Type B pancreatic cell (in vitro differentiated cells): Measurements from ENCODE around the gene PKIB. TPM values are rescaled to one million over a fixed set of nuclear protein-coding genes. Genes with fewer than 3 reads are reported as not detected.
"Not testable (repeated sequence)": the region's sequence is repeated elsewhere in the genome, so short reads cannot be mapped to it uniquely, and the experiment has no call there.

ENCODE experiments used
- DNase-seq: peaks from one replicate; pipeline ENCODE4 v3.0.0; 2021; ENCODE audit warnings: mixed read lengths; ENCODE audit not compliant: unreplicated experiment; ENCODE audit errors: extremely low spot score
- H3K27ac Mint-ChIP-seq: 2 replicates; pipeline ENCODE4 v1.8.0; 2021; ENCODE audit warnings: mild to moderate bottlenecking, mixed read lengths
- H3K27me3 Mint-ChIP-seq: 2 replicates; pipeline ENCODE4 v1.8.0; 2021; ENCODE audit warnings: mixed read lengths
- H3K36me3 Mint-ChIP-seq: 2 replicates; pipeline ENCODE4 v1.8.0; 2021; ENCODE audit warnings: mixed read lengths
- H3K4me1 Mint-ChIP-seq: one replicate; pipeline ENCODE4 v1.8.0; 2021; ENCODE audit warnings: mixed read lengths; ENCODE audit not compliant: unreplicated experiment
- H3K4me3 Mint-ChIP-seq: 2 replicates; pipeline ENCODE4 v1.8.0; 2021; ENCODE audit warnings: mild to moderate bottlenecking, mixed read lengths
- H3K9me3 Mint-ChIP-seq: 2 replicates; pipeline ENCODE4 v1.8.0; 2021; ENCODE audit warnings: mixed read lengths
- CTCF ChIP-seq: fragments of 200-600 bp; sonication (generic); conservative IDR thresholded peaks from 2 replicates; pipeline ENCODE4 v1.5.0; 2021; ENCODE audit warnings: antibody characterized with exemption, mild to moderate bottlenecking
- total RNA-seq: library from RNA; stranded (reverse); gene quantifications from 2 replicates; pipeline ENCODE4 v1.2.1, GENCODE V29; 2021; ENCODE audit warnings: low replicate concordance

Gene PKIB
- total RNA-seq, 1 donor from 2014 or later: 31.7 TPM

GRCh38 chr6:122740936-122741335 is 130.7 kb downstream of the PKIB start:
- H3K4me3 Mint-ChIP-seq: no peak overlapping the region
- H3K36me3 Mint-ChIP-seq: no peaks in the 10 kb centered on the region
- no peak for DNase-seq
- H3K9me3 Mint-ChIP-seq: no peaks in the 10 kb centered on the region
- no peak for TF ChIP-seq CTCF
- no peaks in the 10 kb centered on the region for H3K27me3 Mint-ChIP-seq
- H3K4me1 Mint-ChIP-seq: peaks cover 5% of the 10 kb centered on the region
- no peak overlapping the region for H3K27ac Mint-ChIP-seq

DNA sequence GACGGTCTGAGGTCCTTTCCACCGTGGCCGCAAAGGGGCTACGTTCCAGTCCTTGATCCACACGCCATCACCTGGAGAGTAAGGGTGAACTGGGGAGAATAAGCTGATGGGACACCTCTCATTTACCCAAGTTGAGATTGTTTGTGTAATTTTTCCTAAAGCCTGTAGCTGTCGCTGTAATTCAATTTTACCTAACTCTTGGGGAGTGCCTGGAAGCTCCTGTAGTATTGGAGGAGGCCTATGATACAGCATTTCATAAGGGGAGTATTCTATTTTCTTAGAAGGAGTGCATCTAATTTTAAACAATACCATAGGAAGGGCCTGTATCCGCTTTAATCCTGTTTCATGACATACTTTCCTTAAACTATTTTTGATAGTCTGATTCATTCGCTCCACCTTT is 134.0 kb downstream of the PKIB start:
- H3K36me3 Mint-ChIP-seq, DNase-seq, H3K4me3 Mint-ChIP-seq, H3K9me3 Mint-ChIP-seq, H3K27me3 Mint-ChIP-seq, H3K4me1 Mint-ChIP-seq, H3K27ac Mint-ChIP-seq: not testable (repeated sequence)
- TF ChIP-seq CTCF: peak; percentile 53

- H3K27me3 Mint-ChIP-seq, DNase-seq, H3K36me3 Mint-ChIP-seq, H3K9me3 Mint-ChIP-seq, H3K27ac Mint-ChIP-seq, H3K4me3 Mint-ChIP-seq, H3K4me1 Mint-ChIP-seq: not testable (repeated sequence)
Observed at GRCh38 chr6:122744856-122745255, 134.7 kb downstream of the PKIB start.

- H3K36me3 Mint-ChIP-seq: peaks cover 4% of the 10 kb centered on the region
- no peak for DNase-seq
- no peak for TF ChIP-seq CTCF
- H3K9me3 Mint-ChIP-seq: peaks cover 5% of the 10 kb centered on the region
- no peak overlapping the region for H3K27ac Mint-ChIP-seq
- no peak overlapping the region for H3K4me3 Mint-ChIP-seq
- no peaks in the 10 kb centered on the region for H3K27me3 Mint-ChIP-seq
- no peaks in the 10 kb centered on the region for H3K4me1 Mint-ChIP-seq
Observed at GRCh38 chr6:122746688-122747087, 136.5 kb downstream of the PKIB start.

DNA sequence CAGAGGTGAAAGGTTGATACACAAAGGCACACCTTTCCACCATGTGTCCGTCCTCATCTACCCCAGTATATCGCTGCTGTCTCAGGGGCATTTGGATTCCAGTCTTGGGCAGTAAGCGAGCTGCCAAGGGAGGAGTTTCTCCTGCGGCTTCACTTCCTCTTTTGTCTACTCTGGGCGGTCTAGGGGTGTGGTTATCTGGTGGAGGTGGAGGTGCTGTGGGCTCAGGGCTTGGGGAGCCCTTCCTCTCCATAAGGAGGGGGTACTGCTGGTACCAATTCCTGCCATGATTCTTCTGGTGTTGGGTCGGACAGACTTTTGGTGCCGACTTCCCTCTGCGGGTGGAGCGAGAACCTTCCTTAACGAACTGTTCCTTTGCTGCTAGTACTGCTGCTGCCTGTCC is 137.4 kb downstream of the PKIB start:
- Mint-ChIP-seq H3K4me3 (no peak overlapping the region), H3K27ac (no peak overlapping the region), H3K27me3 (no peaks in the 10 kb centered on the region), H3K36me3 (peaks cover 4% of the 10 kb centered on the region), H3K4me1 (no peaks in the 10 kb centered on the region), H3K9me3 (peaks cover 5% of the 10 kb centered on the region)
- DNase-seq: no peak
- TF ChIP-seq CTCF: no peak

DNA sequence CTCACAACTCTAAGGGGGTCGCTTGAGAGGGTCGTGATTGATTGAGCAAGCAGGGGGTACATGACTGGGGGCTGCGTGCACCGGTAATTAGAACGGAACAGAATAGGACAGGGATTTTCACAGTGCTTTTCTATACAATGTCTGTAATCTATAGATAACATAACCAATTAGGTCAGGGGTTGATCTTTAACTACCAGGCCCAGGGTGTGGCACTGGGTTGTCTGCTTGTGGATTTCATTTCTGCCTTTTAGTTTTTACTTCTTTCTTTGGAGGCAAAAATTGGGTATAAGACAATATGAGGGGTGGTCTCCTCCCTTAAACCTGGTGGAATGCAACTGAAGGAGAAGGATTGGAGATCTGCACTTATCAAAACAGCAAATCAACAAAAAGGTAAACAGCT is 138.7 kb downstream of the PKIB start:
- not testable (repeated sequence) for H3K27me3 Mint-ChIP-seq, H3K4me3 Mint-ChIP-seq, H3K36me3 Mint-ChIP-seq, H3K9me3 Mint-ChIP-seq, DNase-seq, H3K27ac Mint-ChIP-seq, H3K4me1 Mint-ChIP-seq

DNA sequence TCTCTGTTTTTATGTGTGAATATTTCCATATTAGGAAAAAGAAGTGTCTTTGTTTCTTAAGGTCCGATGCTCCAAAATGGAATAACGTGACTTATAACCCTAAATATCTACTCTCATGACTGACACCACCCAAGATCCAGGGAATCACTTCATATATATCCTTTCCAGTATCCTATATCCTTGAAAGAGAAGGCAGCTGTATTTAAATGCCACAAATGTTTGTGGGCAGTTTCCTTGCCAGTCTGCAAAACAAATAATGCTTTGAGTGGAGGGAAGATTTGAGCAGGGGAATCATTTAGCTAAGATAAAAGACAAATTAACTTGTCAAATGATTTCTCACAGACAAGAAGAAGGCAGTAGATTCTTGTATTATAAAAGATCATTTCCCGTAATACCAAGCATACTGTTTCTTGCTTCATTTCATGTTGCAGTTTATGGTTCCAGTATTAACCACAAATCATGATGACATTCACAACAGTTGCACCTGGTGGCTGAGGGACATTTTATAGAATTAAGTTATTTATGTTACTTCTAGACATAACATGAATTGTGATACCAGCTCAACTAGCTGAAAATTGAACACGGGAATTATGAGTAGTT is 139.3 kb downstream of the PKIB start:
- Mint-ChIP-seq H3K36me3 (peaks cover 4% of the 10 kb centered on the region), H3K27me3 (no peaks in the 10 kb centered on the region), H3K4me1 (peaks cover 9% of the 10 kb centered on the region), H3K9me3 (peaks cover 5% of the 10 kb centered on the region), H3K27ac (no peak overlapping the region), H3K4me3 (no peak overlapping the region)
- DNase-seq: no peak
- no peak for TF ChIP-seq CTCF
